IPS-20b (cell line): Measurements from ENCODE around the gene GOLGA8A.
"Not testable (repeated sequence)": the region's sequence is repeated elsewhere in the genome, so short reads cannot be mapped to it uniquely, and the experiment has no call there.

ENCODE experiments used
- H3K27ac ChIP-seq: one replicate; pipeline ENCODE4 v1.5.1; 2013; ENCODE audit warnings: low read length
- H3K27me3 ChIP-seq: 2 replicates; pipeline ENCODE4 v1.6.1; 2013; ENCODE audit warnings: mild to moderate bottlenecking, low read length, inconsistent platforms; ENCODE audit not compliant: insufficient read depth
- H3K36me3 ChIP-seq: 2 replicates; pipeline ENCODE4 v1.6.1; 2013; ENCODE audit warnings: low read depth, mild to moderate bottlenecking, inconsistent platforms, low read length, moderate library complexity; ENCODE audit not compliant: insufficient read depth
- H3K4me1 ChIP-seq: 2 replicates; pipeline ENCODE4 v1.6.1; 2013; ENCODE audit warnings: mild to moderate bottlenecking, control low read depth, inconsistent platforms, low read length, moderate library complexity; ENCODE audit not compliant: insufficient read depth
- H3K4me3 ChIP-seq: 2 replicates; pipeline ENCODE4 v1.5.1; 2013; ENCODE audit warnings: mild to moderate bottlenecking, low read length, inconsistent platforms
- H3K9ac ChIP-seq: 2 replicates; pipeline ENCODE4 v1.6.1; 2013; ENCODE audit warnings: low read depth, mild to moderate bottlenecking, inconsistent platforms, low read length, moderate library complexity
- H3K9me3 ChIP-seq: 2 replicates; pipeline ENCODE4 v1.6.1; 2013; ENCODE audit warnings: mild to moderate bottlenecking, low read depth, low read length, inconsistent platforms; ENCODE audit not compliant: insufficient read depth

Gene GOLGA8A

GRCh38 chr15:34403899-34404298 lies 33.7 kb downstream of the GOLGA8A start:
- H3K4me3 ChIP-seq, H3K27ac ChIP-seq, H3K36me3 ChIP-seq, H3K9me3 ChIP-seq, H3K27me3 ChIP-seq, H3K4me1 ChIP-seq, H3K9ac ChIP-seq: not testable (repeated sequence)

DNA sequence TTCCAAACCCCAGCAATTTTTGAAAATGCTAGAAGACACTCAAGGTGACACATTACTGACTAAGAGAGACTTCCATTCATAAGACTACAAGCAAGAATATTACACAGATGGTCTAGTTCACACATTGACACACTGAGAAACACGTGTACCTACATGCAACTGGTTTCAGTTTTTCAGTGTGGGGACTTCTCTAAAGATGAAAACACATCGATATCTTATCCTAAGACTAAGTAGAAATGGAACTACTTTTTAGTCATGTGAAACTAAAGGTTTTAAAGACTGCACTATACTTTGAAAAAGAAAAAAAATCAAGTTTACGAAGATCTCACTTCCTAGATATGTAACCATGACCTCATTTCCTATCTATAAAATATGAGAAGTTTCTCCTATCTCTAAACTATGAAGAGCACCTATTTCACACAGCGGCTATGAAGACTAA lies 34.4 kb downstream of the GOLGA8A start:
- not testable (repeated sequence) for H3K27ac ChIP-seq, H3K9me3 ChIP-seq

DNA sequence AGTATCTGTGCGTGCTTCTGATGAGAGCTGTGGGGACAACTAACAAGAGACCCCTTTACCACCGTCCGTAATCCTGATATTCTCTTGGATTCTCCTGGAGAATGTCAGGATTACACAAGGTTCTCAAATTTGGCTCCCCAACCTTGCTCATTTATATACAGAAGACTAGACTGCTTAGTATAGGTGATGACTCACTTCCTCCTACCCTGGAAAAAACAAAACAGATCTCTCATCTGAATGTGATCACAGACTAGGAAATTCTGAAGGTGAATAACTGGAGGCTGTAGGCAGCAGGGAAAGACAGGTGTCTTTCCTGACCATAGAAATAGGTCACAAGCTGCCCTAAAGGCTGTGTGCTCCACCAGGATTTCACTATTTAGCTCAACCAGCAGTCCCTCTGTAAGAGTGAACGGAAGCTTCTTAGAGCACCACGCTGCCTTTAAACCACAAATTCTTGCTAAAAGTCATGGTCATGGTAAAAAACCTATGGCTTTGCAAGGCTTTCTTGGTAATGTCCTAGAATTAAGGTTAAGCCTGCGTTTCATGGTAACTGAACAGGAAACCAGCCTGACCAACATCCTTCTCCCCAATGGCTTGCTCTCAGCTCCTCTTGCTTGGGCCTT lies 39.9 kb downstream of the GOLGA8A start:
- H3K9ac ChIP-seq, H3K36me3 ChIP-seq, H3K27me3 ChIP-seq, H3K27ac ChIP-seq, H3K4me3 ChIP-seq, H3K9me3 ChIP-seq, H3K4me1 ChIP-seq: not testable (repeated sequence)

More for the DNA sequence above, 34.4 kb downstream of the GOLGA8A start:
- not testable (repeated sequence) for H3K9ac ChIP-seq, H3K27me3 ChIP-seq, H3K4me3 ChIP-seq, H3K4me1 ChIP-seq, H3K36me3 ChIP-seq

GRCh38 chr15:34392981-34393380 lies 44.6 kb downstream of the GOLGA8A start:
- not testable (repeated sequence) for H3K9me3 ChIP-seq, H3K4me3 ChIP-seq, H3K36me3 ChIP-seq, H3K27me3 ChIP-seq, H3K27ac ChIP-seq, H3K9ac ChIP-seq, H3K4me1 ChIP-seq

DNA sequence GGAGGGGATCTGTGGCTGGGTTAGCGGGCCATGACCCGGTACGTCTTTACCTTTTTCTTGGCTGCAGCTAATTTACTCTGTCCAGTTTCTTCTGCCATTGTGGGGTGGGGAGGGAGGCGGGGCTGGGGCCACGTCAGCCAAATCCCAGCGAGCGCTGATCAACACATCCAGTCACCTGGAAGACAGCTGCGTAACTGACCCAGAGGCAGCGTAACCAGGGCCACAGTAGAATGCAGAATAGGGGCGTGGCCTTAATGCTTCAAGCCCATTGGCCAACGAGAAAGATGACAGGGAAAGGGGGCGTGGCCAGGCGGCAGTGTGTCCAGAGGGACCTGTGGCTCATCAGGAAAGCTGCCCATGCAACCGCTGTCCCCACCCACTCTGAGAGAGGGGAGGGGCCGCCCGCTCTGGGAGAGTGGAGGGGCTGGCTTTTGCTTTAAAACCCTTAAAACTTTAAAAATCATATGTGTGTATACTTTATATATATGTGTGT lies 48.0 kb downstream of the GOLGA8A start:
- not testable (repeated sequence) for H3K9me3 ChIP-seq, H3K4me3 ChIP-seq, H3K9ac ChIP-seq, H3K4me1 ChIP-seq, H3K27me3 ChIP-seq, H3K36me3 ChIP-seq, H3K27ac ChIP-seq
